Ovary (tissue), 9 donors: Measurements from ENCODE around the gene FNIP1. TPM values are rescaled to one million over a fixed set of nuclear protein-coding genes. Genes with fewer than 3 reads are reported as not detected.

Experiments used
- DNase-seq, 5 donors: peaks; one replicate each; pipeline ENCODE4 v3.0.0-alpha.2; 2019 to 2020
- H3K27ac ChIP-seq, 2 donors: fragments of 200-600 bp; one replicate each; pipeline versions ENCODE4 v1.5.1 to v1.8.0; 2019 to 2022
- H3K27me3 ChIP-seq: fragments of 200-600 bp; one replicate; pipeline ENCODE4 v1.8.0; 2022
- H3K36me3 ChIP-seq: fragments of 200-600 bp; sonication (generic); one replicate; pipeline ENCODE4 v1.5.1; 2019
- H3K4me1 ChIP-seq: one replicate; pipeline ENCODE4 v1.8.1; 2013; ENCODE audit warnings: mild to moderate bottlenecking, moderate library complexity; ENCODE audit not compliant: insufficient read depth
- H3K4me3 ChIP-seq: fragments of 200-600 bp; sonication (generic); one replicate; pipeline ENCODE4 v1.5.1; 2017
- H3K9me3 ChIP-seq, 2 donors: fragments of 200-600 bp in 1 of 2; sonication (generic) in 1 of 2; one replicate each; pipeline versions ENCODE4 v1.5.1 to v1.8.1; 2013 to 2019; ENCODE audit warnings: mild to moderate bottlenecking in 1 of 2, moderate library complexity in 1 of 2
- CTCF ChIP-seq, 3 donors: fragments of 450-650 bp in 2 of 3; fragments of 200-600 bp in 1 of 3; IDR thresholded peaks; one replicate each; pipeline versions ENCODE4 v1.5.1 to v1.8.0; 2016 to 2022; ENCODE audit warnings: antibody characterized with exemption in 3 of 3, mild to moderate bottlenecking in 1 of 3
- EP300 ChIP-seq: sonication (generic); formaldehyde crosslinking; IDR thresholded peaks from one replicate; pipeline ENCODE4 v1.6.1; 2017; ENCODE audit warnings: antibody characterized with exemption
- POLR2A ChIP-seq: fragments of 450-650 bp; IDR thresholded peaks from one replicate; pipeline ENCODE4 v1.6.1; 2017; ENCODE audit warnings: antibody characterized with exemption, mild to moderate bottlenecking, moderate library complexity
- WGBS, 3 donors: extraction: QIAGEN DNeasy Blood & Tissue Kit in 1 of 3; methylation state at CpG; one replicate each; pipeline versions ENCODE4 v1.1.5 to v1.1.7; 2013 to 2017; 5-methylcytosine and 5-hydroxymethylcytosine counted together
- intact Hi-C, 4 donors: fragments of 100-400 bp; cut with DNase I; formaldehyde crosslinking; loops; one replicate each; pipeline versions ENCODE4 v1.11.0 to v1.15.1; 2022 to 2023
- polyA plus RNA-seq, 2 donors: library from polyadenylated mRNA; stranded (reverse); fragments of 200-250 nt in 1 of 2; fragments of 350-450 nt in 1 of 2; fragmentation: Illumina TruSeq in 1 of 2; extraction: RNeasy Lipid Tissue Mini Kit (QIAGEN cat#74804) in 1 of 2; gene quantifications; one replicate each; pipeline ENCODE4 v1.2.3, GENCODE V29; 2013 to 2014
- total RNA-seq, 7 donors: library from RNA; depleted of rRNA in 2 of 7; stranded (reverse); fragments of >200 nt in 2 of 7; fragmentation: NEBNext Ultra II Directional in 3 of 7; extraction: Animal tissue kit (Norgen Biotek cat#: 25700) in 3 of 7; gene quantifications; one replicate each; pipeline versions ENCODE4 v1.1.0 to v1.2.4, GENCODE V29; 2016 to 2023
- donor health status: DM: no; HTN: no; CAD: no; lungs with moderate emphysema.
- donor health status: DM: no; HTN: no; CAD: no.
- donor health status: Bipolar disorder and iron deficiency.
- donor health status: DM: yes; HTN: yes; CAD: no.
- donor health status: DM: no; HTN: no; CAD: no.
- donor health status: DM: yes; HTN: yes; CAD: no.

FNIP1 gene
- total and polyA plus RNA-seq, 9 donors, result 7.2 to 52.7 (median 39.4) TPM

DNA sequence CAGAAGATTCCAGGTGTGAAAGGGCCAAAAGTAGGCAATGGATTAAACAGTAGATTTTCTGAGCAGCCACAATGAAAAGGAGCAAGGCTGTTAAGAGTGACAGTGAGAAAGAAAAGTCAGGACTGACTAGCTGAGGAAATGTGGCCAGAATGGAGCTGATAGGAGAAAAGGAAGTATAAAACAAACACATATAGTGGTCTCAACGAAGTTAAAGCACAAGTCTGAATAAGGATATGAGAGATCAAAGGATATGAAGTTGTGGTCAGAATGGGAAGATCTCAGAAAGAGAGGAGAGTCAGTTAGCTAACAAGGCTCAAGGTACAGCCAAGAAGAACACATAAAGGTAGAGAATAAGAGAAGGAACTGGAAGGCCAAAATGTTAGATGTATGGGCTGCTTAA lies 39.9 kb downstream of the FNIP1 start:
- no peak overlapping the region for H3K27ac ChIP-seq
- no peak for DNase-seq
- H3K9me3 ChIP-seq, result no peaks in the 10 kb centered on the region
- intact Hi-C loops, result no loop called here
- TF ChIP-seq POLR2A (no peak), EP300 (no peak), CTCF (IDR thresholded peaks at IDR 0.05) (no peak)
- peaks cover 16% of the 10 kb centered on the region for H3K4me1 ChIP-seq
- 39 to 56% (median 42%) methylated on average over 1 of the region's 1 CpG for WGBS, 3 donors
- H3K4me3 ChIP-seq, result no peak overlapping the region
- no peaks in the 10 kb centered on the region for H3K36me3 ChIP-seq
- H3K27me3 ChIP-seq, result no peaks in the 10 kb centered on the region

GRCh38 chr5:131754363-131754762 lies 42.5 kb downstream of the FNIP1 start:
- 43 to 70% (median 46%) methylated on average over 1 of the region's 1 CpG for WGBS, 3 donors
- intact Hi-C loops, result no loop called here
- H3K36me3 ChIP-seq, result no peaks in the 10 kb centered on the region
- H3K4me3 ChIP-seq, result no peak overlapping the region
- peaks cover 20% of the 10 kb centered on the region for H3K4me1 ChIP-seq
- TF ChIP-seq POLR2A (no peak), CTCF (IDR thresholded peaks at IDR 0.05) (no peak), EP300 (no peak)
- no peak overlapping the region for H3K27ac ChIP-seq
- no peaks in the 10 kb centered on the region for H3K9me3 ChIP-seq
- no peak for DNase-seq
- H3K27me3 ChIP-seq, result no peaks in the 10 kb centered on the region

GRCh38 chr5:131751506-131751905 lies 45.3 kb downstream of the FNIP1 start:
- H3K36me3 ChIP-seq, result no peaks in the 10 kb centered on the region
- peaks cover 9% of the 10 kb centered on the region for H3K4me1 ChIP-seq
- H3K9me3 ChIP-seq, result no peaks in the 10 kb centered on the region
- H3K27me3 ChIP-seq, result no peaks in the 10 kb centered on the region
- no peak for DNase-seq
- H3K4me3 ChIP-seq, result no peak overlapping the region
- no peak overlapping the region for H3K27ac ChIP-seq
- intact Hi-C loops, result no loop called here
- WGBS, 3 donors, result 17 to 49% (median 27%) methylated on average over 2 of the region's 2 CpGs
- no peak for TF ChIP-seq CTCF (IDR thresholded peaks at IDR 0.05)
- no peak for TF ChIP-seq POLR2A
- TF ChIP-seq EP300, result no peak

DNA sequence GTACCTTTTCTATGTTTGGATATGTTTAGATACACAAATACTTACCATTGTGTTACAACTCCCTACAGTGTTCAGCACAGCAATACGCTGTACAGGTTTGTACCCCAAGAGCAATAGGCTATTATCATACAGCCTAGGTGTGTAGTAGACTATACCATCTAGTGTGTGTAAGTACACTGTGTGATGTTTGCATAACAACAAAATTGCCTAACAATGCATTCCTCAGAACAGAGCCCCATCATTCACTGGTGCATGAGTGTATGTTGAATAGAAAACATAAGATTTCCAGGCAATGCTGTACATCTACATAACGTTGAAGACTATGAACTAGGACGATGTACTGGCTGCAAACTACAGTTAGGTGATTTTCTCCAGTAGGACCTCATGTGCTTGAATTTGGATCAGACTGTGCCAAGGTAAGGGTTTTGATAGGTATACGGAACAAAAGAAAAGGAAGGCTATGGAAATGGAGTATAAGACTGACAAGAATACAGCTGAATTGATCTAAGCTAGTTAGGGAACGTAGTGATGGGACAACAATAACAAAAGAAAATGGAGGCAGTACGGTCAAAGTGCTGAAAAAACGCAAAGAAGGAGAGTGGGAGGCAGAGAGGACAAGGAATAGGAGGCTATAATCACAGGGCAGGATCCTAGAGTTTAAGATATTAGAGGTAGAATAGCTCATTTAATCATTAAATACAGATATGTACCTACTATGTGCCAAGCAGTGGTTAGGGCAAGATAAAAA lies 46.9 kb downstream of the FNIP1 start:
- no peak overlapping the region for H3K4me3 ChIP-seq
- TF ChIP-seq EP300 (no peak), CTCF (IDR thresholded peaks at IDR 0.05) (no peak), POLR2A (no peak)
- 96 to 99% (median 97%) methylated on average over 7 of the region's 7 CpGs for WGBS, 3 donors
- H3K27ac ChIP-seq, result no peak overlapping the region
- no peak for DNase-seq
- H3K27me3 ChIP-seq, result no peaks in the 10 kb centered on the region
- intact Hi-C loops, result no loop called here
- peaks cover 8% of the 10 kb centered on the region for H3K4me1 ChIP-seq
- no peaks in the 10 kb centered on the region for H3K9me3 ChIP-seq
- H3K36me3 ChIP-seq, result no peaks in the 10 kb centered on the region
